NCI-H2029 treated with DMSO at 0.1 percent for 48 hours (cell line): ENCODE measurements around the gene SFXN5.
"Not testable (repeated sequence)": the region's sequence is repeated elsewhere in the genome, so short reads cannot be mapped to it uniquely, and the experiment has no call there.

Experiments used
- DNase-seq: peaks from one replicate; lab custom pipeline; 2025; lab: John Stamatoyannopoulos, UW

SFXN5 gene

GRCh38 chr2:72921853-72922252, 149.7 kb downstream of the SFXN5 start:
- DNase-seq, result no peak

GRCh38 chr2:72921088-72921851, 150.2 kb downstream of the SFXN5 start:
- DNase-seq, result no peak

GRCh38 chr2:72920318-72921087, 151.0 kb downstream of the SFXN5 start:
- DNase-seq, result no peak

GRCh38 chr2:72919414-72920317, 151.8 kb downstream of the SFXN5 start:
- no peak for DNase-seq

GRCh38 chr2:72917877-72918553, 153.5 kb downstream of the SFXN5 start:
- no peak for DNase-seq

- peak; percentile 21 for DNase-seq
These were observed 154.2 kb downstream of the SFXN5 start, which contains the start of gene EMX1 for GRCh38 chr2:72917138-72917876. Gene EMX1, plus strand, starts transcription at chr2:72917519. Its CDS starts 334 bp downstream, at chr2:72917853.

- DNase-seq, result no peak
These were observed 154.8 kb downstream of the SFXN5 start for GRCh38 chr2:72916743-72917137.

- DNase-seq, result no peak
These were observed 155.4 kb downstream of the SFXN5 start for GRCh38 chr2:72915907-72916742.

GRCh38 chr2:72915320-72915906, 156.1 kb downstream of the SFXN5 start:
- no peak for DNase-seq

- DNase-seq, result no peak
These were observed 156.8 kb downstream of the SFXN5 start for GRCh38 chr2:72914589-72915319.

GRCh38 chr2:72914206-72914559, 157.3 kb downstream of the SFXN5 start:
- DNase-seq, result no peak

- DNase-seq, result no peak
These were observed 157.9 kb downstream of the SFXN5 start for GRCh38 chr2:72913486-72914205.

- DNase-seq, result no peak
These were observed 160.3 kb downstream of the SFXN5 start for GRCh38 chr2:72911256-72911655.

GRCh38 chr2:72908741-72909140, 162.8 kb downstream of the SFXN5 start:
- no peak for DNase-seq

GRCh38 chr2:72907369-72907768, 164.1 kb downstream of the SFXN5 start:
- DNase-seq, result not testable (repeated sequence)

- DNase-seq, result no peak
These were observed 170.1 kb downstream of the SFXN5 start for GRCh38 chr2:72901426-72901825.

GRCh38 chr2:72900191-72900825, 171.2 kb downstream of the SFXN5 start:
- DNase-seq, result no peak

GRCh38 chr2:72898585-72898906, 173.0 kb downstream of the SFXN5 start:
- DNase-seq, result no peak
